Measurements from ENCODE around the gene C11orf21.

Gene C11orf21

GRCh38 chr11:2330696-2331095 is 29.0 kb upstream of the C11orf21 start:
- Mint-ChIP-seq H3K9me3 (peaks cover 25% of the 10 kb centered on the region), H3K4me3 (no peak overlapping the region), H3K36me3 (ENCODE audit: low read depth) (peaks cover 10% of the 10 kb centered on the region), H3K27ac (no peak overlapping the region), H3K27me3 (peaks cover 51% of the 10 kb centered on the region), H3K4me1 (ENCODE audit: low read depth) (peaks cover 5% of the 10 kb centered on the region)
- intact Hi-C loops (cut with micrococcal nuclease): no loop called here

GRCh38 chr11:2329551-2329950 is 27.8 kb upstream of the C11orf21 start:
- no peak overlapping the region for H3K27ac Mint-ChIP-seq
- H3K27me3 Mint-ChIP-seq: peaks cover 56% of the 10 kb centered on the region
- peaks cover 10% of the 10 kb centered on the region for H3K36me3 Mint-ChIP-seq (ENCODE audit: low read depth)
- H3K4me1 Mint-ChIP-seq (ENCODE audit: low read depth): no peaks in the 10 kb centered on the region
- peaks cover 25% of the 10 kb centered on the region for H3K9me3 Mint-ChIP-seq
- intact Hi-C loops (cut with micrococcal nuclease): no loop called here
- no peak overlapping the region for H3K4me3 Mint-ChIP-seq

GRCh38 chr11:2328656-2329354 is 27.1 kb upstream of the C11orf21 start:
- intact Hi-C loops (cut with micrococcal nuclease): no loop called here
- Mint-ChIP-seq H3K4me1 (ENCODE audit: low read depth) (no peaks in the 10 kb centered on the region), H3K9me3 (peaks cover 25% of the 10 kb centered on the region), H3K4me3 (no peak overlapping the region), H3K27ac (no peak overlapping the region), H3K36me3 (ENCODE audit: low read depth) (peaks cover 10% of the 10 kb centered on the region), H3K27me3 (peaks cover 59% of the 10 kb centered on the region)

- Mint-ChIP-seq H3K4me3 (no peak overlapping the region), H3K36me3 (ENCODE audit: low read depth) (peaks cover 10% of the 10 kb centered on the region), H3K4me1 (ENCODE audit: low read depth) (no peaks in the 10 kb centered on the region), H3K27ac (no peak overlapping the region), H3K9me3 (peaks cover 25% of the 10 kb centered on the region), H3K27me3 (peaks cover 66% of the 10 kb centered on the region)
- intact Hi-C loops (cut with micrococcal nuclease): no loop called here
These were observed 26.3 kb upstream of the C11orf21 start for GRCh38 chr11:2328021-2328420.

GRCh38 chr11:2327032-2327431 is 25.3 kb upstream of the C11orf21 start:
- intact Hi-C loops (cut with micrococcal nuclease): no loop called here
- Mint-ChIP-seq H3K4me3 (no peak overlapping the region), H3K27me3 (peaks cover 76% of the 10 kb centered on the region), H3K4me1 (ENCODE audit: low read depth) (no peaks in the 10 kb centered on the region), H3K27ac (no peak overlapping the region), H3K36me3 (ENCODE audit: low read depth) (peaks cover 10% of the 10 kb centered on the region), H3K9me3 (peaks cover 25% of the 10 kb centered on the region)

- intact Hi-C loops (cut with micrococcal nuclease): no loop called here
- no peak overlapping the region for H3K4me3 Mint-ChIP-seq
These were observed 24.0 kb upstream of the C11orf21 start for GRCh38 chr11:2325719-2326118.

GRCh38 chr11:2325123-2325522 is 23.4 kb upstream of the C11orf21 start:
- H3K9me3 Mint-ChIP-seq: peaks cover 8% of the 10 kb centered on the region
- H3K27ac Mint-ChIP-seq: no peak overlapping the region
- H3K36me3 Mint-ChIP-seq (ENCODE audit: low read depth): no peaks in the 10 kb centered on the region
- H3K27me3 Mint-ChIP-seq: peaks cover 84% of the 10 kb centered on the region
- intact Hi-C loops (cut with micrococcal nuclease): no loop called here
- no peak overlapping the region for H3K4me3 Mint-ChIP-seq
- no peaks in the 10 kb centered on the region for H3K4me1 Mint-ChIP-seq (ENCODE audit: low read depth)

More at GRCh38 chr11:2325719-2326118, 24.0 kb upstream of the C11orf21 start:
- no peak overlapping the region for H3K27ac Mint-ChIP-seq
- H3K4me1 Mint-ChIP-seq (ENCODE audit: low read depth): no peaks in the 10 kb centered on the region
- H3K36me3 Mint-ChIP-seq (ENCODE audit: low read depth): peaks cover 5% of the 10 kb centered on the region
- peaks cover 14% of the 10 kb centered on the region for H3K9me3 Mint-ChIP-seq
- peaks cover 84% of the 10 kb centered on the region for H3K27me3 Mint-ChIP-seq

GRCh38 chr11:2321311-2321683 is 19.6 kb upstream of the C11orf21 start:
- no peak overlapping the region for H3K27ac Mint-ChIP-seq
- H3K4me1 Mint-ChIP-seq (ENCODE audit: low read depth): no peaks in the 10 kb centered on the region
- H3K27me3 Mint-ChIP-seq: peaks cover 67% of the 10 kb centered on the region
- H3K9me3 Mint-ChIP-seq: no peaks in the 10 kb centered on the region
- H3K4me3 Mint-ChIP-seq: no peak overlapping the region
- peaks cover 12% of the 10 kb centered on the region for H3K36me3 Mint-ChIP-seq (ENCODE audit: low read depth)
- intact Hi-C loops (cut with micrococcal nuclease): no loop called here

GRCh38 chr11:2320568-2321310 is 19.0 kb upstream of the C11orf21 start:
- Mint-ChIP-seq H3K4me3 (no peak overlapping the region), H3K36me3 (ENCODE audit: low read depth) (peaks cover 16% of the 10 kb centered on the region), H3K4me1 (ENCODE audit: low read depth) (no peaks in the 10 kb centered on the region), H3K27ac (no peak overlapping the region), H3K9me3 (no peaks in the 10 kb centered on the region), H3K27me3 (peaks cover 62% of the 10 kb centered on the region)
- intact Hi-C loops (cut with micrococcal nuclease): no loop called here

- H3K9me3 Mint-ChIP-seq: no peaks in the 10 kb centered on the region
- H3K4me1 Mint-ChIP-seq (ENCODE audit: low read depth): no peaks in the 10 kb centered on the region
- no peak overlapping the region for H3K27ac Mint-ChIP-seq
- H3K4me3 Mint-ChIP-seq: no peak overlapping the region
- peaks cover 24% of the 10 kb centered on the region for H3K36me3 Mint-ChIP-seq (ENCODE audit: low read depth)
- peaks cover 55% of the 10 kb centered on the region for H3K27me3 Mint-ChIP-seq
- intact Hi-C loops (cut with micrococcal nuclease): no loop called here
These were observed 18.2 kb upstream of the C11orf21 start for GRCh38 chr11:2319791-2320472.

- intact Hi-C loops (cut with micrococcal nuclease): no loop called here
- Mint-ChIP-seq H3K27ac (no peak overlapping the region), H3K4me3 (no peak overlapping the region), H3K9me3 (no peaks in the 10 kb centered on the region), H3K4me1 (ENCODE audit: low read depth) (peaks cover under 1% of the 10 kb centered on the region), H3K27me3 (peaks cover 47% of the 10 kb centered on the region), H3K36me3 (ENCODE audit: low read depth) (peaks cover 27% of the 10 kb centered on the region)
These were observed 17.0 kb upstream of the C11orf21 start for GRCh38 chr11:2318707-2319106.

- H3K9me3 Mint-ChIP-seq: no peaks in the 10 kb centered on the region
- intact Hi-C loops (cut with micrococcal nuclease): no loop called here
- no peak overlapping the region for H3K27ac Mint-ChIP-seq
- peaks cover 32% of the 10 kb centered on the region for H3K36me3 Mint-ChIP-seq (ENCODE audit: low read depth)
- H3K4me3 Mint-ChIP-seq: no peak overlapping the region
- peaks cover 6% of the 10 kb centered on the region for H3K4me1 Mint-ChIP-seq (ENCODE audit: low read depth)
- H3K27me3 Mint-ChIP-seq: peaks cover 41% of the 10 kb centered on the region
These were observed 16.4 kb upstream of the C11orf21 start for GRCh38 chr11:2318123-2318522.

GRCh38 chr11:2317354-2318050 is 15.8 kb upstream of the C11orf21 start:
- Mint-ChIP-seq H3K36me3 (ENCODE audit: low read depth) (peaks cover 32% of the 10 kb centered on the region), H3K4me3 (no peak overlapping the region), H3K4me1 (ENCODE audit: low read depth) (peaks cover 6% of the 10 kb centered on the region), H3K27me3 (peaks cover 35% of the 10 kb centered on the region), H3K9me3 (no peaks in the 10 kb centered on the region), H3K27ac (no peak overlapping the region)
- intact Hi-C loops (cut with micrococcal nuclease): no loop called here

GRCh38 chr11:2316963-2317244 is 15.2 kb upstream of the C11orf21 start:
- no peak overlapping the region for H3K27ac Mint-ChIP-seq

More at GRCh38 chr11:2316963-2317244, 15.2 kb upstream of the C11orf21 start:
- intact Hi-C loops (cut with micrococcal nuclease): no loop called here
- Mint-ChIP-seq H3K4me3 (no peak overlapping the region), H3K4me1 (ENCODE audit: low read depth) (peaks cover 7% of the 10 kb centered on the region), H3K36me3 (ENCODE audit: low read depth) (peaks cover 32% of the 10 kb centered on the region), H3K9me3 (no peaks in the 10 kb centered on the region), H3K27me3 (peaks cover 32% of the 10 kb centered on the region)

Data from dendritic cell treated with granulocyte-macrophage colony-stimulating factor and Interleukin-4, amounts not matched to agents 40 ng/mL and 50 ng/mL, for 4 days (primary cell).